ENCODE data around the gene HMGA1.

The HMGA1 gene

GRCh38 chr6:34223956-34224940 lies 12.4 kb upstream of the HMGA1 start:
- in situ Hi-C loops (cut with HindIII; ENCODE audit: low sequenced_read_pairs), result no loop called here

GRCh38 chr6:34225551-34225950 lies 11.1 kb upstream of the HMGA1 start:
- in situ Hi-C loops (cut with HindIII; ENCODE audit: low sequenced_read_pairs), result no loop called here

- in situ Hi-C loops (cut with HindIII; ENCODE audit: low sequenced_read_pairs), result no loop called here
Observed at GRCh38 chr6:34226066-34226465, 10.6 kb upstream of the HMGA1 start.

- in situ Hi-C loops (cut with HindIII; ENCODE audit: low sequenced_read_pairs), result no loop called here
Observed at GRCh38 chr6:34226731-34227586, 9.7 kb upstream of the HMGA1 start.

GRCh38 chr6:34227761-34228421 lies 8.8 kb upstream of the HMGA1 start:
- in situ Hi-C loops (cut with HindIII; ENCODE audit: low sequenced_read_pairs), result no loop called here

GRCh38 chr6:34229877-34230276 lies 6.8 kb upstream of the HMGA1 start:
- in situ Hi-C loops (cut with HindIII; ENCODE audit: low sequenced_read_pairs), result no loop called here

- in situ Hi-C loops (cut with HindIII; ENCODE audit: low sequenced_read_pairs), result no loop called here
Observed at GRCh38 chr6:34230653-34231371, 5.9 kb upstream of the HMGA1 start.

GRCh38 chr6:34231566-34232336 lies 4.9 kb upstream of the HMGA1 start:
- in situ Hi-C loops (cut with HindIII; ENCODE audit: low sequenced_read_pairs), result no loop called here

- in situ Hi-C loops (cut with HindIII; ENCODE audit: low sequenced_read_pairs), result no loop called here
Observed at GRCh38 chr6:34232901-34233300, 3.8 kb upstream of the HMGA1 start.

- in situ Hi-C loops (cut with HindIII; ENCODE audit: low sequenced_read_pairs), result no loop called here
Observed at GRCh38 chr6:34233867-34234266, 2.8 kb upstream of the HMGA1 start.

- in situ Hi-C loops (cut with HindIII; ENCODE audit: low sequenced_read_pairs), result no loop called here
Observed at GRCh38 chr6:34234667-34235306, 1.9 kb upstream of the HMGA1 start.

- in situ Hi-C loops (cut with HindIII; ENCODE audit: low sequenced_read_pairs), result no loop called here
Observed at GRCh38 chr6:34235307-34236130, 1.2 kb upstream of the HMGA1 start.

- in situ Hi-C loops (cut with HindIII; ENCODE audit: low sequenced_read_pairs), result no loop called here
Observed at GRCh38 chr6:34236131-34236442, 586 bp upstream of the HMGA1 start.

GRCh38 chr6:34237316-34237721 lies 646 bp downstream of the HMGA1 start:
- in situ Hi-C loops (cut with HindIII; ENCODE audit: low sequenced_read_pairs), result no loop called here

- in situ Hi-C loops (cut with HindIII; ENCODE audit: low sequenced_read_pairs), result no loop called here
Observed at GRCh38 chr6:34237722-34238584, 1.3 kb downstream of the HMGA1 start.

GRCh38 chr6:34238585-34239499 lies 2.2 kb downstream of the HMGA1 start:
- in situ Hi-C loops (cut with HindIII; ENCODE audit: low sequenced_read_pairs), result no loop called here

GRCh38 chr6:34239500-34239825 lies 2.8 kb downstream of the HMGA1 start:
- in situ Hi-C loops (cut with HindIII; ENCODE audit: low sequenced_read_pairs), result no loop called here

Data from endothelial cell of hepatic sinusoid (primary cell).